HG03342 (cell line): ENCODE measurements around the gene MAP3K5.

Experiments
- ATAC-seq: cut with Tn5 transposase; IDR thresholded peaks from one replicate; pipeline ENCODE4 v1.9.1; 2021; ENCODE audit warnings: mild to moderate bottlenecking, moderate library complexity; ENCODE audit not compliant: unreplicated experiment

MAP3K5 gene

GRCh38 chr6:136549300-136550044 lies 242.8 kb downstream of the MAP3K5 start:
- peak; percentile 6 for ATAC-seq

- ATAC-seq = no peak
Observed at GRCh38 chr6:136548582-136549299, 243.5 kb downstream of the MAP3K5 start.

- no peak for ATAC-seq
Observed at GRCh38 chr6:136547871-136548270, 244.4 kb downstream of the MAP3K5 start.

- ATAC-seq = no peak
Observed at GRCh38 chr6:136547336-136547735, 244.9 kb downstream of the MAP3K5 start.

- ATAC-seq = no peak
Observed at GRCh38 chr6:136546331-136546730, 245.9 kb downstream of the MAP3K5 start.

- ATAC-seq = no peak
Observed at GRCh38 chr6:136544326-136544725, 248.0 kb downstream of the MAP3K5 start.

GRCh38 chr6:136541395-136541794 lies 250.9 kb downstream of the MAP3K5 start:
- no peak for ATAC-seq

GRCh38 chr6:136539967-136540652 lies 252.2 kb downstream of the MAP3K5 start:
- ATAC-seq = no peak

GRCh38 chr6:136538836-136539235 lies 253.4 kb downstream of the MAP3K5 start:
- ATAC-seq = no peak

- no peak for ATAC-seq
Observed at GRCh38 chr6:136535880-136536650, 256.2 kb downstream of the MAP3K5 start.

GRCh38 chr6:136535017-136535765 lies 257.1 kb downstream of the MAP3K5 start:
- no peak for ATAC-seq

- no peak for ATAC-seq
Observed at GRCh38 chr6:136534268-136534667, 258.0 kb downstream of the MAP3K5 start.

GRCh38 chr6:136533487-136533886 lies 258.8 kb downstream of the MAP3K5 start:
- no peak for ATAC-seq

- no peak for ATAC-seq
Observed at GRCh38 chr6:136532030-136532429, 260.2 kb downstream of the MAP3K5 start.

- ATAC-seq = no peak
Observed at GRCh38 chr6:136529710-136530109, 262.6 kb downstream of the MAP3K5 start.

GRCh38 chr6:136528477-136528876 lies 263.8 kb downstream of the MAP3K5 start:
- no peak for ATAC-seq

GRCh38 chr6:136527831-136528230 lies 264.4 kb downstream of the MAP3K5 start:
- no peak for ATAC-seq

GRCh38 chr6:136526937-136527336 lies 265.3 kb downstream of the MAP3K5 start:
- no peak for ATAC-seq

- ATAC-seq = no peak
Observed at GRCh38 chr6:136526196-136526930, 265.9 kb downstream of the MAP3K5 start.
